Ishikawa (cell line): ENCODE data around the gene PILRA.

Source experiments
- CEBPB ChIP-seq: IDR thresholded peaks from 2 replicates; pipeline ENCODE4 v1.6.1; 2012
- CREB1 ChIP-seq: IDR thresholded peaks from 2 replicates; pipeline ENCODE4 v1.6.1; 2012; ENCODE audit warnings: low read depth
- EP300 ChIP-seq: IDR thresholded peaks from 2 replicates; pipeline ENCODE4 v1.6.1; 2012; ENCODE audit warnings: borderline replicate concordance
- FOXM1 ChIP-seq: IDR thresholded peaks from 2 replicates; pipeline ENCODE4 v1.6.1; 2012; ENCODE audit warnings: low read depth, borderline replicate concordance
- MAX ChIP-seq: IDR thresholded peaks from 2 replicates; pipeline ENCODE4 v1.6.1; 2012
- NFIC ChIP-seq: IDR thresholded peaks from 2 replicates; pipeline ENCODE4 v1.6.1; 2012
- RAD21 ChIP-seq: IDR thresholded peaks from 2 replicates; pipeline ENCODE4 v1.6.1; 2012; ENCODE audit warnings: low read depth
- REST ChIP-seq: IDR thresholded peaks from 2 replicates; pipeline ENCODE4 v1.6.1; 2012; ENCODE audit warnings: low read depth, mild to moderate bottlenecking
- TAF1 ChIP-seq: IDR thresholded peaks from 2 replicates; pipeline ENCODE4 v1.6.1; 2012; ENCODE audit warnings: low read depth, mild to moderate bottlenecking
- TEAD4 ChIP-seq: IDR thresholded peaks from 2 replicates; pipeline ENCODE4 v1.6.1; 2012
- YY1 ChIP-seq: IDR thresholded peaks from 2 replicates; pipeline ENCODE4 v1.6.1; 2012; ENCODE audit warnings: low read depth

- no peak for TF ChIP-seq CREB1
- TF ChIP-seq CEBPB: no peak
- TF ChIP-seq RAD21: no peak
- TF ChIP-seq REST: no peak
- no peak for TF ChIP-seq TEAD4
- no peak for TF ChIP-seq TAF1
- no peak for TF ChIP-seq YY1
- no peak for TF ChIP-seq NFIC
- no peak for TF ChIP-seq EP300
- TF ChIP-seq MAX: no peak
- TF ChIP-seq FOXM1: no peak
These were observed 1.3 kb downstream of the PILRA start for GRCh38 chr7:100374601-100375000.
